WI38 (cell line): ENCODE results near the gene SEH1L.

Source experiments
- H3K4me3 ChIP-seq: 2 replicates; pipeline ENCODE4 v1.5.1; 2011; ENCODE audit warnings: low read depth, mild to moderate bottlenecking, control low read depth, low read length
- CTCF ChIP-seq: IDR thresholded peaks from 2 replicates; pipeline ENCODE4 v1.5.1; 2012; ENCODE audit warnings: low read depth, mild to moderate bottlenecking, control low read depth, low read length

The SEH1L gene

GRCh38 chr18:12929477-12930083, 18.2 kb upstream of the SEH1L start:
- no peak overlapping the region for H3K4me3 ChIP-seq
- TF ChIP-seq CTCF = no peak

- no peak for TF ChIP-seq CTCF
- H3K4me3 ChIP-seq = no peak overlapping the region
Measured at GRCh38 chr18:12930376-12930775, 17.4 kb upstream of the SEH1L start.

- no peak for TF ChIP-seq CTCF
- H3K4me3 ChIP-seq = no peak overlapping the region
Measured at GRCh38 chr18:12930908-12931307, 16.9 kb upstream of the SEH1L start.

GRCh38 chr18:12933327-12933726, 14.5 kb upstream of the SEH1L start:
- H3K4me3 ChIP-seq = no peak overlapping the region
- TF ChIP-seq CTCF = no peak

- peak; percentile 96 for TF ChIP-seq CTCF
- no peak overlapping the region for H3K4me3 ChIP-seq
Measured at GRCh38 chr18:12934454-12935071, 13.2 kb upstream of the SEH1L start.

GRCh38 chr18:12939162-12939561, 8.6 kb upstream of the SEH1L start:
- H3K4me3 ChIP-seq = no peak overlapping the region
- no peak for TF ChIP-seq CTCF

GRCh38 chr18:12943215-12943614, 4.6 kb upstream of the SEH1L start:
- no peak for TF ChIP-seq CTCF
- no peak overlapping the region for H3K4me3 ChIP-seq
